ENCODE data around the gene AVPR2. TPM values are rescaled to one million over a fixed set of nuclear protein-coding genes. Genes with fewer than 3 reads are reported as not detected.

AVPR2 gene
- total and polyA plus RNA-seq, 9 of the 15 experiments (the other 6 are each of a cell fraction or from before 2014, with no cell fraction given), result not detected

DNA sequence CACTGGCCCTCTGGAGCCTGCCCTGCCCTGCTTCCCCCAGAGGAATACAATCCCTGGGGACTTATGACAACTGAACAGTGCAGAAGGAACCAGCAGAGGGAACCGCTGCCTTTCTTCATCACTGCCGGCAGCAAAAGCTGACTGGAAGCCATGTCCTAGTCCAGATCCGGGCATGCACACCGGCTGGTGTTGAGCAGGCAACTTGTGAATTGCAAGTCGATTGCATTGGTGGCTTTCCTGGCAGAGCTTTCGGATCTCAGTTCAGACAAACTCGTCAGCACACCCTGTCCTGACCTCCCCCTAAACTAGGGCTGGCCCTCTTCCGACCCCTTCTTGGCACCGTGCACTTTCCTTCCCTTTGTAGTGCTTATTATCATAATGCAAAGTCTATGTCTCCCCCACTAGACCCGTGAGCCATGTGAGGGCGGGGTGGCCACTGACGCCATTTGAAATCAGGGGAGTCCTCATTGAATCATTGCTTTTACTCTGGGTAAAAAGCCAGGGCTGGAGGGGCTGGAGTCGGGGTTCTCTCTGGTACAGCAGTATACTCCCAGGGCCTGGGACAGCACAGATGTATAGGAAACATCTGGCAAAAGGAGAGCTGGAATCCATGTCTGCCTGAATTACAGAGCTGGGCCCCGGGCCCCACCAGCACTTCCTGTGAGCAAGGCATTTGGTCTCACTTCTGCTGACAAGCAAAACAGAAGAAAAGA, 19.8 kb downstream of the AVPR2 start (continued):
- TF ChIP-seq, protein P1, sequence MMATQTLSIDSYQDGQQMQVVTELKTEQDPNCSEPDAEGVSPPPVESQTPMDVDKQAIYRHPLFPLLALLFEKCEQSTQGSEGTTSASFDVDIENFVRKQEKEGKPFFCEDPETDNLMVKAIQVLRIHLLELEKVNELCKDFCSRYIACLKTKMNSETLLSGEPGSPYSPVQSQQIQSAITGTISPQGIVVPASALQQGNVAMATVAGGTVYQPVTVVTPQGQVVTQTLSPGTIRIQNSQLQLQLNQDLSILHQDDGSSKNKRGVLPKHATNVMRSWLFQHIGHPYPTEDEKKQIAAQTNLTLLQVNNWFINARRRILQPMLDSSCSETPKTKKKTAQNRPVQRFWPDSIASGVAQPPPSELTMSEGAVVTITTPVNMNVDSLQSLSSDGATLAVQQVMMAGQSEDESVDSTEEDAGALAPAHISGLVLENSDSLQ (IDR thresholded peaks at IDR 0.05), result no peak
- TF ChIP-seq NR2C2 (CRISPR knock-in tag; IDR thresholded peaks at IDR 0.05) (no peak), NR2C2 (tag; IDR thresholded peaks at IDR 0.05) (no peak), TCF7 (IDR thresholded peaks at IDR 0.05; ENCODE audit: borderline replicate concordance) (no peak), EWSR1 (IDR thresholded peaks at IDR 0.05; ENCODE audit: borderline replicate concordance, low read depth, partially characterized antibody) (no peak), ZNF41 (CRISPR knock-in tag; conservative IDR thresholded peaks at IDR 0.05) (no peak), CTBP1 (IDR thresholded peaks at IDR 0.05; ENCODE audit: borderline replicate concordance) (no peak), GABPB1 (CRISPR knock-in tag; IDR thresholded peaks at IDR 0.05) (0 out of 2 replicates have a peak, but pooled peaks have one; percentile 25), FOXP1 (CRISPR knock-in tag; IDR thresholded peaks at IDR 0.05) (no peak), POLR2A (conservative IDR thresholded peaks at IDR 0.05) (no peak), CCAR2 (IDR thresholded peaks at IDR 0.05; ENCODE audit: low read depth, low read length) (no peak), ZNF23 (CRISPR knock-in tag; IDR thresholded peaks at IDR 0.05) (no peak)
- TF ChIP-seq, protein P2, sequence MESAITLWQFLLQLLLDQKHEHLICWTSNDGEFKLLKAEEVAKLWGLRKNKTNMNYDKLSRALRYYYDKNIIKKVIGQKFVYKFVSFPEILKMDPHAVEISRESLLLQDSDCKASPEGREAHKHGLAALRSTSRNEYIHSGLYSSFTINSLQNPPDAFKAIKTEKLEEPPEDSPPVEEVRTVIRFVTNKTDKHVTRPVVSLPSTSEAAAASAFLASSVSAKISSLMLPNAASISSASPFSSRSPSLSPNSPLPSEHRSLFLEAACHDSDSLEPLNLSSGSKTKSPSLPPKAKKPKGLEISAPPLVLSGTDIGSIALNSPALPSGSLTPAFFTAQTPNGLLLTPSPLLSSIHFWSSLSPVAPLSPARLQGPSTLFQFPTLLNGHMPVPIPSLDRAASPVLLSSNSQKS (CRISPR knock-in tag; IDR thresholded peaks at IDR 0.05), result no peak
- TF ChIP-seq, protein P3, sequence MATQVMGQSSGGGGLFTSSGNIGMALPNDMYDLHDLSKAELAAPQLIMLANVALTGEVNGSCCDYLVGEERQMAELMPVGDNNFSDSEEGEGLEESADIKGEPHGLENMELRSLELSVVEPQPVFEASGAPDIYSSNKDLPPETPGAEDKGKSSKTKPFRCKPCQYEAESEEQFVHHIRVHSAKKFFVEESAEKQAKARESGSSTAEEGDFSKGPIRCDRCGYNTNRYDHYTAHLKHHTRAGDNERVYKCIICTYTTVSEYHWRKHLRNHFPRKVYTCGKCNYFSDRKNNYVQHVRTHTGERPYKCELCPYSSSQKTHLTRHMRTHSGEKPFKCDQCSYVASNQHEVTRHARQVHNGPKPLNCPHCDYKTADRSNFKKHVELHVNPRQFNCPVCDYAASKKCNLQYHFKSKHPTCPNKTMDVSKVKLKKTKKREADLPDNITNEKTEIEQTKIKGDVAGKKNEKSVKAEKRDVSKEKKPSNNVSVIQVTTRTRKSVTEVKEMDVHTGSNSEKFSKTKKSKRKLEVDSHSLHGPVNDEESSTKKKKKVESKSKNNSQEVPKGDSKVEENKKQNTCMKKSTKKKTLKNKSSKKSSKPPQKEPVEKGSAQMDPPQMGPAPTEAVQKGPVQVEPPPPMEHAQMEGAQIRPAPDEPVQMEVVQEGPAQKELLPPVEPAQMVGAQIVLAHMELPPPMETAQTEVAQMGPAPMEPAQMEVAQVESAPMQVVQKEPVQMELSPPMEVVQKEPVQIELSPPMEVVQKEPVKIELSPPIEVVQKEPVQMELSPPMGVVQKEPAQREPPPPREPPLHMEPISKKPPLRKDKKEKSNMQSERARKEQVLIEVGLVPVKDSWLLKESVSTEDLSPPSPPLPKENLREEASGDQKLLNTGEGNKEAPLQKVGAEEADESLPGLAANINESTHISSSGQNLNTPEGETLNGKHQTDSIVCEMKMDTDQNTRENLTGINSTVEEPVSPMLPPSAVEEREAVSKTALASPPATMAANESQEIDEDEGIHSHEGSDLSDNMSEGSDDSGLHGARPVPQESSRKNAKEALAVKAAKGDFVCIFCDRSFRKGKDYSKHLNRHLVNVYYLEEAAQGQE (IDR thresholded peaks at IDR 0.05; ENCODE audit: borderline replicate concordance), result peak; percentile 56; the same call in 1 of the 2 replicates
- TF ChIP-seq, protein P3 (CRISPR knock-in tag; IDR thresholded peaks at IDR 0.05; ENCODE audit: low read depth), result no peak
- TF ChIP-seq, protein P4, sequence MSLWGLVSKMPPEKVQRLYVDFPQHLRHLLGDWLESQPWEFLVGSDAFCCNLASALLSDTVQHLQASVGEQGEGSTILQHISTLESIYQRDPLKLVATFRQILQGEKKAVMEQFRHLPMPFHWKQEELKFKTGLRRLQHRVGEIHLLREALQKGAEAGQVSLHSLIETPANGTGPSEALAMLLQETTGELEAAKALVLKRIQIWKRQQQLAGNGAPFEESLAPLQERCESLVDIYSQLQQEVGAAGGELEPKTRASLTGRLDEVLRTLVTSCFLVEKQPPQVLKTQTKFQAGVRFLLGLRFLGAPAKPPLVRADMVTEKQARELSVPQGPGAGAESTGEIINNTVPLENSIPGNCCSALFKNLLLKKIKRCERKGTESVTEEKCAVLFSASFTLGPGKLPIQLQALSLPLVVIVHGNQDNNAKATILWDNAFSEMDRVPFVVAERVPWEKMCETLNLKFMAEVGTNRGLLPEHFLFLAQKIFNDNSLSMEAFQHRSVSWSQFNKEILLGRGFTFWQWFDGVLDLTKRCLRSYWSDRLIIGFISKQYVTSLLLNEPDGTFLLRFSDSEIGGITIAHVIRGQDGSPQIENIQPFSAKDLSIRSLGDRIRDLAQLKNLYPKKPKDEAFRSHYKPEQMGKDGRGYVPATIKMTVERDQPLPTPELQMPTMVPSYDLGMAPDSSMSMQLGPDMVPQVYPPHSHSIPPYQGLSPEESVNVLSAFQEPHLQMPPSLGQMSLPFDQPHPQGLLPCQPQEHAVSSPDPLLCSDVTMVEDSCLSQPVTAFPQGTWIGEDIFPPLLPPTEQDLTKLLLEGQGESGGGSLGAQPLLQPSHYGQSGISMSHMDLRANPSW (CRISPR knock-in tag; IDR thresholded peaks at IDR 0.05), result no peak

Data from K562 (cell line).